Embryonic facial prominence (tissue), 1 donor: Measurements from ENCODE around the gene LEF1.
A peak's percentile ranks its signal among the peaks of the same experiment; 100 is the strongest.

Experiments
- DNase-seq: peaks from one replicate; pipeline ENCODE4 v3.0.0-alpha.2; 2016; ENCODE audit errors: extremely low spot score

Gene LEF1

GRCh38 chr4:108149588-108150380 lies 18.9 kb downstream of the LEF1 start:
- DNase-seq = no peak

GRCh38 chr4:108148316-108148715 lies 20.4 kb downstream of the LEF1 start:
- no peak for DNase-seq

DNA sequence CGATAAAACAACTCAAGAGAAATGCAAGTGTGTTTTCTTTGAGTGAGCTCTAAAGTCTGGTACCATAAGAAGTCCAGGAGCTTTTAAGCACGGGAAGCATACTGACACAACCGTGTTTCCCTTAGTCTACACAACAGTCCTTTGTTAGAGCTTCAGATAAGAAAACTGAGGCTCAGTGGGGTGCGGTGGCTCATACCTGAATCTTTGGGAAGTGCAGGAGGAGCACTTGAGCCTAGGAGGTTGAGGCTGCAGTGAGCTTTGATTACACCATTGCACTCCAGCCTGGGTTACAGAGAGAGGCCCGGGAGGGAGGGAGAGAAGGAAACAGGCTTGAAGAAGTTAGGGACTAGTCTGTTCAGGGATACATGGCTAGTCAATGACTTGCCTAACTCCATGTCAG lies 21.9 kb downstream of the LEF1 start:
- DNase-seq = no peak

- DNase-seq = no peak
Observed at GRCh38 chr4:108146336-108146735, 22.4 kb downstream of the LEF1 start.

DNA sequence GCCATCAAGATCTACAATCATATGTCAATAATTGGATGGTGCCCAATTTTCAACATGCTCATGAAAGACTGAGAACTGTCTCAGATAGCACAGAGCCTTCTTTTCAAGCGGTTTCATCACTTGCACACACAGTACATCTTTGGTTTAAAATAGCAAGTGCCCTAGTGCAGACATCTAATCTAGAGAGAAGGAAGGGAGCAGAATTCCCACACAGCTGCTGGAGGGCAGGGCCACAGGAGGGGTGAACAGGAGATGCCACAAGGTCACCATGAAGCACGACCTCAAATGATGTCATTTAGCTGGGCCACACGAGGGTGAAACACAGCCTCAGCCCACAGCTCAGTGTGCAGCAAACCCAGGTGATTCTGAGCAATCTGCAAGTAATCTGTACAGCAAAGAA lies 24.3 kb downstream of the LEF1 start:
- DNase-seq = no peak

DNA sequence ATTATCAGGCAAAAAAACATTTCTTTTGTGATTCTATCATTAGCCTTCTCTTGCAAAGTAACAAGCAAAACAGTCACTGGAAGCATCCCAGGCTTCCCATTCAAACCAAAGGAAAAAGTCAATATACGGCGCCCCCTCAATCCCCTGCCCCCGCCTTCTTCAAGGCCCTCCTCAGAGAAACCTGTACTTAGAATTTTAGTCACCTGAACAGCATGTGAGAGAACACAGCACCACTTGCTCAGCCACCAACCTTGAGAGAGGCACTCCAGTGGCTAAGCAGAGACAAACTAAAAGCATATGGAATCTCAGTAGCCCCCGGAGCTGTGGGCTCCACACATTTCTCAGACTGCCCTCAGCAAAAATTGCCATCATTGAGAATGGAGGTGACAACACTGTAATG lies 25.2 kb downstream of the LEF1 start:
- no peak for DNase-seq

- no peak for DNase-seq
Observed at GRCh38 chr4:108142870-108143269, 25.9 kb downstream of the LEF1 start.

GRCh38 chr4:108141213-108141950 lies 27.4 kb downstream of the LEF1 start:
- DNase-seq = peak; percentile 75

- DNase-seq = no peak
Observed at GRCh38 chr4:108140328-108140727, 28.4 kb downstream of the LEF1 start.

DNA sequence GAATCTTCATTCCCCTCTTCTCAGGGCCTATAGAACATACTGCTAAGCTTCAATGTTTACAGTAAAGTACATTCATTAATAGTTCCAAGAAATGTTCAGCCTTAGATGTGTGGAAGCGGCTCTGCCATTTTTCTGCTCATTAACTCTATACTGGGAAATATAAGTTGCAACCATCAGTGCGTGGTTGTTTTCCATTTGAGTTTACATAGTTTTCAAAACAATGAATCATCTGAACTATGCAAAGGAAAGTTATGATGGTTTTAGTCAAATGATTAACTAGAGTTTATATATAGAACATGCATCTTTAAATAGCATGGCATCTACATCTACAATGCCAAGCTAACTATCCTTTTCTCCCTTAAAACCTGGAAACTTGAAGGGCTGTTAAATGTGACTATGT lies 29.6 kb downstream of the LEF1 start:
- DNase-seq = no peak

DNA sequence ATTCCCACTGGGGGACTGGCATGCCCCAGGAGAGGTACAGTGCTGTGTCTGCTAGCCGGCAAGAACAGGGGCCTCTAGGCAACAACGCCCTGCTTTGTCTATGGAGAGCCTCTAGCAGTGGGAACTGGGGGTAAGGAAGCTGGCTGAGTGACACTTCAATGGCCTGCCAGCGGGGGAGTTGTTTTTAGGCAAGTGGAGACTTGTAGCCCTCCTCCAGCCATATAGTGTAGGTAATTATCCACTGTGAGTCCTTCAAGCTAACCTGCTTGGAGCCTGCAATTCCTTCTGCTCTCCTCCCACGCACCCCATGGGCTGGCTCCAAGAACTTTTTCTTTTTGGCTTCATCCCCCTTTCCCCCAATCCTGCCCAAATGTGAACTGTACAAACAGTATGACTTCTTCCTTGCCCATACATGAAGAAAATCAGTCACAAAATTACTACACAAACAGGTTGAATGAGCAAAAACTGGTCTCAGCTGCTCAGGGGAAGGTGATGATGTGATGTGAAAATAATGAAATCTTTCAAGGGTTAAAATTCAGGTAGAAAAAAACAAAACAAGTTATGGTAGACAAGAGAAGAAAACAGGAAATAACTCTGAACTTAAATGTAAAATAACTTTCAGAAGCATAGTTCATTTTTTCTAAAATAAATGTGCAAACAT lies 33.1 kb downstream of the LEF1 start:
- no peak for DNase-seq

GRCh38 chr4:108130955-108131354 lies 37.8 kb downstream of the LEF1 start:
- DNase-seq = no peak

- no peak for DNase-seq
Observed at GRCh38 chr4:108129196-108129595, 39.5 kb downstream of the LEF1 start.

DNA sequence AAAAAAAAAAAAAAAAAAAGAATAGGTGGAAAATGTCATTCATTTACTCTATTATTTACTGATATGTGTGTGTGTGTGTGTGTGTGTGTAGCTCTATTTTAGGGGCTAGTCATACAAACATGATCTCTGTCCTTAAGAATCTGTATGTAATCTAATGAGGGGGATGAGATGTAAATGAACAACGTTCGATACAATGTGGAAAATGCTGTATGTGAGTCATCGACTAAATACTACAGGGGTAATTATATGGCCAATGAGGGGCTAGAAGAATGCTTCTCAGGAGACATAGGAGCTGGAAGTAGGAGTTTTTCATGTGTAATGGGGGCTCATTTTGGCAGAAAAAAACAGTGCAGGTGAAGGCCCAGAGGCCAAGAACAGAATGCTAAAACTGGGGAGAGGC lies 41.9 kb downstream of the LEF1 start:
- no peak for DNase-seq

- no peak for DNase-seq
Observed at GRCh38 chr4:108120789-108121188, 47.9 kb downstream of the LEF1 start.

- DNase-seq = no peak
Observed at GRCh38 chr4:108119199-108119800, 49.4 kb downstream of the LEF1 start.

- DNase-seq = no peak
Observed at GRCh38 chr4:108118505-108118904, 50.2 kb downstream of the LEF1 start.

GRCh38 chr4:108117418-108118182 lies 51.1 kb downstream of the LEF1 start:
- no peak for DNase-seq

- no peak for DNase-seq
Observed at GRCh38 chr4:108116423-108117168, 52.1 kb downstream of the LEF1 start.

DNA sequence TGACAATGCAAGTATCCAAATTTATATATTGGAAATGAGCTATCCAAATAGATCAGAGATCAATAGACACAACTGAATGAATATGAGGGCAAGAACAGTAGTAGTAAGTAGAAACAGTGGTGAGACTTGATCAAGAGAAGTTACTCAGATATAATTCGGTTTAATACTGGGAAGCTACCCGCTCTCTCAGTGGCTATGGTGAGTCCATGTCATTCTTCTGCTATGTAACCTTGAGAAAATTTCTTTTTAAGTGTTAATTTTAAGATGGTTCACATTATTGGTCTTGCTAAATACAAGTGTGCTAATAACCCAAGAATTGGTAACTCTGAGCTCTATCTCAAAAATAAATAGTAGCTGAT lies 53.6 kb downstream of the LEF1 start:
- no peak for DNase-seq

DNA sequence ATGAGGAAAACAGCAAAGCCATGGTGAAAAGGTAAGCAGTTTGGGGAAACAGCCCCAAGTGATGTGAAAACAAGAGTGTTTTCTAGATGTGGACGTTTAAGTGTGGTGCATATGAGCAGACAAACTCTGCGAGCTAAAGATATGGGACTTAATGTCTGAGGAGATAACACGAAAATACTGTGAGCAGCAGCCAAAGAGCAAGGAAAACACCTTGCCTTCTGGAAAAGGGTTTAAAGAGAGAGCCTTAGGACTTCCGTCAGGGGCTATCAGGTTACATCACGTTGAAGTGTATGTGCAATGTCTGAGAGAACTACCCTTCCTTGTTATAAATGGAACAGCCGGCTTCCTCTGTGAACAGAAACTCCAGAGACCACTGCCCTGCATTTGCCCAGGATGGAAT lies 54.2 kb downstream of the LEF1 start:
- no peak for DNase-seq
